Gastrocnemius medialis (tissue), 4 donors: ENCODE results near the gene SEMA3C.

Source experiments
- CTCF ChIP-seq, 5 experiments: fragments of 450-650 bp in 3 of 5; fragments of 200-600 bp in 2 of 5; sonication (generic) in 2 of 5; IDR thresholded peaks in 4 of 5; conservative IDR thresholded peaks in 1 of 5; 1 replicate in 4 of 5; 2 replicates in 1 of 5; pipeline ENCODE4 v1.5.1; 2016 to 2019; ENCODE audit warnings: antibody characterized with exemption in 5 of 5, mild to moderate bottlenecking in 3 of 5, moderate library complexity in 3 of 5
- POLR2A ChIP-seq, 2 donors: fragments of 450-650 bp; IDR thresholded peaks; one replicate each; pipeline ENCODE4 v1.6.1; 2017; ENCODE audit warnings: antibody characterized with exemption in 2 of 2, mild to moderate bottlenecking in 2 of 2, moderate library complexity in 2 of 2

GRCh38 chr7:80941208-80941758 lies 22.4 kb upstream of the SEMA3C start:
- TF ChIP-seq CTCF (IDR thresholded peaks at IDR 0.05 in 4 of 5, conservative IDR thresholded peaks at IDR 0.05 in 1 of 5) (no peak), POLR2A (IDR thresholded peaks at IDR 0.05) (no peak)
